HepG2 (cell line): ENCODE measurements around the gene RNF11. TPM values are rescaled to one million over a fixed set of nuclear protein-coding genes. Genes with fewer than 3 reads are reported as not detected.

ENCODE experiments used
- ATF2 ChIP-seq: sonication (generic); formaldehyde crosslinking; IDR thresholded peaks from 2 replicates; pipeline ENCODE4 v1.4.0; 2020; ENCODE audit warnings: missing genetic modification reagents
- BCL3 ChIP-seq: sonication (generic); formaldehyde crosslinking; IDR thresholded peaks from 2 replicates; pipeline ENCODE4 v1.5.1; 2020; ENCODE audit warnings: mild to moderate bottlenecking, missing genetic modification reagents, moderate library complexity
- DRAP1 ChIP-seq: IDR thresholded peaks from 2 replicates; pipeline ENCODE4 v1.6.1; 2016; ENCODE audit warnings: missing genetic modification reagents, missing compliant biosample characterization
- HNF1B ChIP-seq: sonication (generic); formaldehyde crosslinking; IDR thresholded peaks from 2 replicates; pipeline ENCODE4 v1.5.1; 2020; ENCODE audit warnings: mild to moderate bottlenecking, moderate library complexity, missing genetic modification reagents
- NR2F6 ChIP-seq, 2 experiments: IDR thresholded peaks; 2 replicates each; pipeline ENCODE4 v1.6.1; 2016; ENCODE audit warnings: antibody characterized with exemption in 1 of 2, mild to moderate bottlenecking in 1 of 2
- PATZ1 ChIP-seq: sonication (generic); formaldehyde crosslinking; IDR thresholded peaks from 2 replicates; pipeline ENCODE4 v1.4.0; 2020; ENCODE audit warnings: missing genetic modification reagents
- SAP130 ChIP-seq: IDR thresholded peaks from 2 replicates; pipeline ENCODE4 v1.6.1; 2016; ENCODE audit warnings: low read depth
- SOX6 ChIP-seq, 2 experiments: fragments of 450-650 bp in 1 of 2; sonication (generic) in 1 of 2; formaldehyde crosslinking in 1 of 2; IDR thresholded peaks; 2 replicates each; pipeline versions ENCODE4 v1.4.0 to v1.6.1; 2017 to 2020; ENCODE audit warnings: antibody characterized with exemption in 1 of 2, mild to moderate bottlenecking in 1 of 2, missing genetic modification reagents in 1 of 2
- U2AF1 ChIP-seq: fragments of 200-400 bp; formaldehyde crosslinking; optimal IDR thresholded peaks from 2 replicates; pipeline ENCODE3; 2017; ENCODE audit warnings: mild to moderate bottlenecking, low read depth, low read length
- ZFP1 ChIP-seq: IDR thresholded peaks from 2 replicates; pipeline ENCODE4 v1.6.1; 2016
- ZNF33B ChIP-seq: sonication (generic); formaldehyde crosslinking; IDR thresholded peaks from 2 replicates; pipeline ENCODE4 v1.5.1; 2020; ENCODE audit warnings: mild to moderate bottlenecking, missing genetic modification reagents
- ZNF605 ChIP-seq: sonication (generic); formaldehyde crosslinking; IDR thresholded peaks from 2 replicates; pipeline ENCODE4 v1.8.0; 2022; ENCODE audit warnings: mild to moderate bottlenecking, missing genetic modification reagents
- ZNF609 ChIP-seq: sonication (generic); formaldehyde crosslinking; IDR thresholded peaks from 2 replicates; pipeline ENCODE4 v1.4.0; 2020; ENCODE audit warnings: mild to moderate bottlenecking, missing genetic modification reagents, borderline replicate concordance
- ZNF850 ChIP-seq: sonication (generic); formaldehyde crosslinking; conservative IDR thresholded peaks from 2 replicates; pipeline ENCODE4 v1.9.0; 2021; ENCODE audit warnings: mild to moderate bottlenecking, missing genetic modification reagents
- polyA plus RNA-seq, 8 experiments: library from polyadenylated mRNA; depleted of rRNA in 3 of 8; stranded (reverse) in 7 of 8; unstranded in 1 of 8; fragments of >200 nt; fragmentation: Illumina TruSeq in 4 of 8; extraction: Trizol in 4 of 8; gene quantifications; 2 replicates each; pipeline versions ENCODE4 v1.2.1 to v1.2.3, GENCODE V29; 2011 to 2016; ENCODE audit warnings: low read depth in 4 of 8, missing spikeins in 1 of 8, mixed read lengths in 1 of 8; ENCODE audit not compliant: insufficient read depth in 1 of 8
- total RNA-seq, 5 experiments: library from RNA; depleted of rRNA; stranded (reverse); fragments of >200 nt; fragmentation: Illumina TruSeq; extraction: Trizol; gene quantifications; 2 replicates each; pipeline ENCODE4 v1.2.3, GENCODE V29; 2016; ENCODE audit warnings: low read depth in 1 of 5

The RNF11 gene
- total and polyA plus RNA-seq, 2 of the 13 experiments (the other 11 are each of a cell fraction or from before 2014, with no cell fraction given), result 41.2 to 48.8 TPM

- peak; percentile 62; the same call in 1 of the 2 replicates for TF ChIP-seq BCL3
- 0 out of 2 replicates have a peak, but pooled peaks have one; percentile 32 for TF ChIP-seq DRAP1 (CRISPR knock-in tag)
- peak; percentile 68 for TF ChIP-seq U2AF1
- TF ChIP-seq HNF1B (CRISPR knock-in tag), result 0 out of 2 replicates have a peak, but pooled peaks have one; percentile 3
- peak; percentile 52; the same call in 1 of the 2 replicates for TF ChIP-seq ZNF850 (CRISPR knock-in tag)
- no peak for TF ChIP-seq ZFP1
- TF ChIP-seq ZNF609 (CRISPR knock-in tag), result no peak
- TF ChIP-seq ZNF605 (CRISPR knock-in tag), result 0 out of 2 replicates have a peak, but pooled peaks have one; percentile 39
- TF ChIP-seq SOX6 (IDR thresholded peaks at IDR 0.05), result no peak
- peak; percentile 32; the same call in 1 of the 2 replicates for TF ChIP-seq SOX6 (CRISPR knock-in tag; IDR thresholded peaks at IDR 0.05)
- TF ChIP-seq ATF2 (CRISPR knock-in tag), result 0 out of 2 replicates have a peak, but pooled peaks have one; percentile 37
- TF ChIP-seq ZNF33B (CRISPR knock-in tag), result no peak
- peak; percentile 23; the same call in 1 of the 2 replicates for TF ChIP-seq PATZ1 (CRISPR knock-in tag)
- TF ChIP-seq NR2F6 (IDR thresholded peaks at IDR 0.05), result no peak
- TF ChIP-seq NR2F6 (CRISPR knock-in tag; IDR thresholded peaks at IDR 0.05), result no peak
- peak; percentile 31; the same call in 1 of the 2 replicates for TF ChIP-seq SAP130 (CRISPR knock-in tag)
Measured at GRCh38 chr1:51296383-51297357, 60.6 kb downstream of the RNF11 start (continued).
